SU-DHL-6 (cell line): ENCODE results near the gene NPBWR2.

Source experiments
- H2AFZ ChIP-seq: fragments of 200-600 bp; sonication (generic); 2 replicates; pipeline ENCODE4 v1.6.1; 2014; ENCODE audit warnings: low read depth, mild to moderate bottlenecking, moderate library complexity, mixed read lengths, antibody characterized with exemption, low read length; ENCODE audit not compliant: severe bottlenecking
- H3F3A ChIP-seq: fragments of 200-600 bp; shearing (Covaris generic); 2 replicates; pipeline ENCODE4 v1.6.0; 2016; ENCODE audit warnings: antibody characterized with exemption, mild to moderate bottlenecking; ENCODE audit not compliant: insufficient read depth
- H3K27ac ChIP-seq: fragments of 200-600 bp; sonication (generic); 2 replicates; pipeline ENCODE4 v1.5.1; 2016; ENCODE audit warnings: low read depth, mild to moderate bottlenecking, low read length, moderate library complexity, mixed read lengths
- H3K27me3 ChIP-seq: fragments of 200-600 bp; sonication (generic), shearing (Covaris generic); 2 replicates; pipeline ENCODE4 v1.6.0; 2014; ENCODE audit warnings: mild to moderate bottlenecking, low read length
- H3K36me3 ChIP-seq: fragments of 200-600 bp; sonication (generic); 2 replicates; pipeline ENCODE4 v1.6.1; 2014; ENCODE audit warnings: mild to moderate bottlenecking, low read length, mixed read lengths
- H3K4me2 ChIP-seq: fragments of 300-600, 200-600 bp; shearing (Covaris generic), sonication (generic); 2 replicates; pipeline ENCODE4 v1.6.0; 2014; ENCODE audit warnings: low read length, low read depth, mild to moderate bottlenecking; ENCODE audit not compliant: poor library complexity, severe bottlenecking
- H3K4me3 ChIP-seq: fragments of 200-600 bp; sonication (generic); 2 replicates; pipeline ENCODE4 v1.5.1; 2014; ENCODE audit warnings: antibody characterized with exemption, low read length, mild to moderate bottlenecking, mixed read lengths; ENCODE audit not compliant: insufficient read depth, poor library complexity, severe bottlenecking
- H3K79me2 ChIP-seq: fragments of 200-600 bp; sonication (generic); 2 replicates; pipeline ENCODE4 v1.6.1; 2014; ENCODE audit warnings: mild to moderate bottlenecking, low read length, moderate library complexity; ENCODE audit not compliant: insufficient read depth
- H3K9ac ChIP-seq: fragments of 200-600 bp; sonication (generic); 2 replicates; pipeline ENCODE4 v1.7.0; 2014; ENCODE audit warnings: mild to moderate bottlenecking, low read length
- H3K9me2 ChIP-seq: fragments of 200-600 bp; sonication (generic); replicated peaks from 2 replicates; pipeline ENCODE4 v1.6.1; 2014; ENCODE audit warnings: low read length; ENCODE audit not compliant: insufficient read depth
- H3K9me3 ChIP-seq: fragments of 200-600 bp; sonication (generic); 2 replicates; pipeline ENCODE4 v1.6.1; 2014; ENCODE audit warnings: low read length, mixed read lengths; ENCODE audit not compliant: insufficient read depth
- H4K20me1 ChIP-seq: fragments of 200-600 bp; sonication (generic); 2 replicates; pipeline ENCODE4 v1.6.1; 2014; ENCODE audit warnings: low read depth, mild to moderate bottlenecking, antibody characterized with exemption, low read length, moderate library complexity, mixed read lengths
- EZH2phosphoT487 ChIP-seq: fragments of 200-600 bp; sonication (generic), shearing (Covaris generic); conservative IDR thresholded peaks from 2 replicates; pipeline ENCODE4 v1.6.1; 2018; ENCODE audit warnings: mild to moderate bottlenecking, antibody characterized with exemption, low read length, moderate library complexity, mixed read lengths
- TF ChIP-seq, protein P1 (sequence below): fragments of 200-600 bp; sonication (generic); IDR thresholded peaks from one replicate; pipeline ENCODE4 v1.5.1; 2017; ENCODE audit warnings: antibody characterized with exemption, mild to moderate bottlenecking, low read length, moderate library complexity; ENCODE audit not compliant: insufficient read depth, poor library complexity, severe bottlenecking

The NPBWR2 gene

GRCh38 chr20:64082820-64083377 is 24.5 kb downstream of the NPBWR2 start:
- Histone ChIP-seq H3K9ac (no peak overlapping the region), H3K27me3 (no peaks in the 10 kb centered on the region), H4K20me1 (no peaks in the 10 kb centered on the region), H3K4me2 (peak overlapping the region; percentile 36), H3K27ac (no peak overlapping the region), H3K9me2 (no peaks in the 10 kb centered on the region), H3K36me3 (no peaks in the 10 kb centered on the region), H3K79me2 (no peaks in the 10 kb centered on the region), H3K4me3 (no peak overlapping the region), H3K9me3 (no peaks in the 10 kb centered on the region), H3F3A (peaks cover 30% of the 10 kb centered on the region), H2AFZ (no peak overlapping the region)
- TF ChIP-seq EZH2phosphoT487, result no peak
- TF ChIP-seq, protein P1, sequence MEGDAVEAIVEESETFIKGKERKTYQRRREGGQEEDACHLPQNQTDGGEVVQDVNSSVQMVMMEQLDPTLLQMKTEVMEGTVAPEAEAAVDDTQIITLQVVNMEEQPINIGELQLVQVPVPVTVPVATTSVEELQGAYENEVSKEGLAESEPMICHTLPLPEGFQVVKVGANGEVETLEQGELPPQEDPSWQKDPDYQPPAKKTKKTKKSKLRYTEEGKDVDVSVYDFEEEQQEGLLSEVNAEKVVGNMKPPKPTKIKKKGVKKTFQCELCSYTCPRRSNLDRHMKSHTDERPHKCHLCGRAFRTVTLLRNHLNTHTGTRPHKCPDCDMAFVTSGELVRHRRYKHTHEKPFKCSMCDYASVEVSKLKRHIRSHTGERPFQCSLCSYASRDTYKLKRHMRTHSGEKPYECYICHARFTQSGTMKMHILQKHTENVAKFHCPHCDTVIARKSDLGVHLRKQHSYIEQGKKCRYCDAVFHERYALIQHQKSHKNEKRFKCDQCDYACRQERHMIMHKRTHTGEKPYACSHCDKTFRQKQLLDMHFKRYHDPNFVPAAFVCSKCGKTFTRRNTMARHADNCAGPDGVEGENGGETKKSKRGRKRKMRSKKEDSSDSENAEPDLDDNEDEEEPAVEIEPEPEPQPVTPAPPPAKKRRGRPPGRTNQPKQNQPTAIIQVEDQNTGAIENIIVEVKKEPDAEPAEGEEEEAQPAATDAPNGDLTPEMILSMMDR, result no peak

GRCh38 chr20:64082126-64082731 is 25.1 kb downstream of the NPBWR2 start:
- Histone ChIP-seq H3K4me2 (no peak overlapping the region), H4K20me1 (no peaks in the 10 kb centered on the region), H3K36me3 (no peaks in the 10 kb centered on the region), H3K4me3 (no peak overlapping the region), H3K27ac (no peak overlapping the region), H3K27me3 (no peaks in the 10 kb centered on the region), H2AFZ (no peak overlapping the region), H3K9me2 (no peaks in the 10 kb centered on the region), H3K9me3 (no peaks in the 10 kb centered on the region), H3K79me2 (no peaks in the 10 kb centered on the region), H3K9ac (no peak overlapping the region), H3F3A (peaks cover 36% of the 10 kb centered on the region)
- TF ChIP-seq, protein P1, result no peak
- TF ChIP-seq EZH2phosphoT487, result no peak

GRCh38 chr20:64081624-64081964 is 25.8 kb downstream of the NPBWR2 start:
- H3F3A ChIP-seq, result peaks cover 36% of the 10 kb centered on the region
- no peaks in the 10 kb centered on the region for H3K27me3 ChIP-seq
- no peaks in the 10 kb centered on the region for H3K36me3 ChIP-seq
- H3K4me2 ChIP-seq, result no peak overlapping the region
- H3K27ac ChIP-seq, result no peak overlapping the region
- no peaks in the 10 kb centered on the region for H3K79me2 ChIP-seq
- TF ChIP-seq EZH2phosphoT487, result no peak
- TF ChIP-seq, protein P1, result no peak
- no peak overlapping the region for H3K9ac ChIP-seq
- no peaks in the 10 kb centered on the region for H3K9me2 ChIP-seq
- no peak overlapping the region for H3K4me3 ChIP-seq
- H4K20me1 ChIP-seq, result no peaks in the 10 kb centered on the region
- no peaks in the 10 kb centered on the region for H3K9me3 ChIP-seq
- H2AFZ ChIP-seq, result no peak overlapping the region
